LNCAP (cell line): ENCODE data around the gene SLC16A8.

Experiments
- TF ChIP-seq, protein P1 (sequence below): fragments of 450-650 bp; IDR thresholded peaks from 2 replicates; pipeline ENCODE4 v1.5.1; 2017; ENCODE audit warnings: mild to moderate bottlenecking

The SLC16A8 gene

DNA sequence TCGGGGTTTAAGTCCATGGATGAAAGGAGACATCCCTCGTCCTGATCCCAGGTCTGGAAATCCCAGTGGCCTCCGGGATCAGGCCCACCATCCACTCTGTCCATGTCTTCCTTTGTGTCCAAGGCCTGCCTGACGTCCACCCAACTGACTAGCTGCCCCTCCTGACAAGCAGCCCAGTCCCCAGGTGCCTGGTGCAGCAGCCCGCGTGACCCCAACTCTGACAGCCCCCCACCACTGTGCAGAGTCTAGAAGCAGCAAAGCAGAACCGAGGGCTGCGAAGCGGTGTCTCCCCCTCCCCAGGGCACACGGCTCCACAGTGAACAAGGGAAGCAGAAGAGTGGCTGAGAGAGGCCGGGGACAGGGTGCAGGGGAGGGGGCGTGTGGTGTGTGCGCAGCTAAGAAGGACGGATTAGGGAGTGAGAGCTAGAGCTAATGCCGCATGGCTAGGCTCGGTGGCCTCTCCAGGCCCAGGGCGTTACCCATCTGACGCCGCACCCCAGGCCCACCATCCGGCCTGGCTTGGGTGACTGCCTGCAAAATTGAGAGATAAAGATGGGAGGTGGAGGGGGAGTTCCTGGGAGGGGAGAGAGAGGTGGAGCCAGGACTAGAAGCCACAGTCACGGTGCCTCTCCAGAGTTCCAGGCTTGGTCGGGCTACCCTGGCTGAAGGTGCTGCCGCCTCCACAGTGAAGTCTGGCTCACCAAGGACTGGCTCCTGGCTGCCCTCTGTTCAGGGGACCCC, 43.1 kb upstream of the SLC16A8 start:
- TF ChIP-seq, protein P1, sequence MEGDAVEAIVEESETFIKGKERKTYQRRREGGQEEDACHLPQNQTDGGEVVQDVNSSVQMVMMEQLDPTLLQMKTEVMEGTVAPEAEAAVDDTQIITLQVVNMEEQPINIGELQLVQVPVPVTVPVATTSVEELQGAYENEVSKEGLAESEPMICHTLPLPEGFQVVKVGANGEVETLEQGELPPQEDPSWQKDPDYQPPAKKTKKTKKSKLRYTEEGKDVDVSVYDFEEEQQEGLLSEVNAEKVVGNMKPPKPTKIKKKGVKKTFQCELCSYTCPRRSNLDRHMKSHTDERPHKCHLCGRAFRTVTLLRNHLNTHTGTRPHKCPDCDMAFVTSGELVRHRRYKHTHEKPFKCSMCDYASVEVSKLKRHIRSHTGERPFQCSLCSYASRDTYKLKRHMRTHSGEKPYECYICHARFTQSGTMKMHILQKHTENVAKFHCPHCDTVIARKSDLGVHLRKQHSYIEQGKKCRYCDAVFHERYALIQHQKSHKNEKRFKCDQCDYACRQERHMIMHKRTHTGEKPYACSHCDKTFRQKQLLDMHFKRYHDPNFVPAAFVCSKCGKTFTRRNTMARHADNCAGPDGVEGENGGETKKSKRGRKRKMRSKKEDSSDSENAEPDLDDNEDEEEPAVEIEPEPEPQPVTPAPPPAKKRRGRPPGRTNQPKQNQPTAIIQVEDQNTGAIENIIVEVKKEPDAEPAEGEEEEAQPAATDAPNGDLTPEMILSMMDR: no peak

DNA sequence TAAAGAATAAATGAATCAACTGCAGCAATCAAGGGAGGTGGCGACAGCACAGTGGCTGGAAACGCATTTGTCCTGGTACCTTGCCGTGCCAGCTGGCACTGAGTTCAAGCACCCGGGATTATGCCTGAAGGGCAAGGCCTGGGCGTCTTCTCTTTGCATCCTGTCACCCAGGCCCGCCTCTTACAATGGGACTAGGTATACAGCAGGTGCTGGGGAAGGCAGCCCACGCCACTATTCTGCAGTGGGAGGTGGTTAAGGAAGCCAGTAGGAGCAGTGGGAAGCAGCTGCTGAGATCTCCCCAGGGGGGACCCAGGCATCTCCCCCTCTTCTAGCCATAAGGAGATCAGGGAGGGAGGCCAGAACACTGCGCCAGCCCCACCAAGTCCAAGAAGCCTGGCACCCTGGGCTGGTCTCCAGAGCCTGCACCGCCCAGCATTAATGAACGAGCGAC, 41.8 kb upstream of the SLC16A8 start:
- TF ChIP-seq, protein P1: no peak

- TF ChIP-seq, protein P1: no peak
These were observed 41.1 kb upstream of the SLC16A8 start for GRCh38 chr22:38125038-38125610.

DNA sequence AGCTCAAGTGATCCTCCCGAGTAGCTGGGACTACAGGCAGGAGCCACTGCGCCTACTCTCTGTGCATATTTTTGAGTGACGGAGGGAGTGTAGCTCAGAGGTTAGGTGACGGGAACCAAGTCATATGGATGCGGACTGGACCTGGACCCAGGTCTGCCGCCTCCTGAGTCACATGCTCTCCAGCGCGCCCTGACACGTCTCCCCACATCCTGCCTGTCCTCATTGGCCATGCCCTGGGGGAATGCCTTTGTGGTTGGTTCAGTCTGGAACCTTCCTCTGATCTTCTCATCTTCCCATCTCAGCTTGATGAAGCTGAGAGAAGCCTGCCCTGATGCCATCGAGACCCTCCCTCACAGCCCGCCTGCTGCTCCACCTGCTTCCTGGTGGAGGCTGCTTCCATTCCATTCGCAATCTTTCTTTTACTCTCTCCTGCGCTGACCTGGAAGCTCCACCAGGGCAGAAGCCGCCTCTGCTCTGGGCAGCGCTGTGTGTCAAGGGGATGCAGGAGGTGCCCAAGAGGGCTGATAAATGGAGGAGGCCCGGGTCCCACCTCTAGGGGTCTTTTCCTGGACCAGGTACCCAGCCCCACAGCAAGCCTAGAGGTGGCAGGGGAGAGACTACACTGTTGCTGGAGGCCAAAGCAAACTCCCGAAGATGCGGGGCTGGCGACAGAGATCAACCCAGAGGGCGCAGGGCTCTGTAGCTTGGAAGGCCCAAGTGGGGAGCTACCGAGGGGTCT, 40.4 kb upstream of the SLC16A8 start:
- TF ChIP-seq, protein P1: no peak

DNA sequence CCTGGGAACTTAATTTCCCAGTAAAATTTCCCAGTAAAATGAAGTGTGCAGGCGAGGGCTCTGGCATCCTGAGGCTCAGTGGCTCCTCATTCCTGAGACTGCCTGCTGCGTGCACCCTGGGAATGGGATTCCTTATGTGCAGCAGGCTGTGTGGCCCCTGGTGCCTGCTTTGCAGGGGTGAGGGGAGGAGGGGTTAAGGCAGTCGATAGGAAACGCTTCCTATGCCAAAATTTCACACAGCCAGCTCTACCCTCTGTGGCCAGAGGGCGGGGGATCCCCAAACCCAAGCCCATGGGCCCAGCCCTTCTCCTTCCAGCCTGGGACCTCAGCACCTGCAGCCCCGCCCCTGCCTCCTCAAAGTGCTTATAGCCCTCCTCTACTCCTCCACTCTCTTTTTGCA, 38.6 kb upstream of the SLC16A8 start:
- TF ChIP-seq, protein P1: no peak

GRCh38 chr22:38120359-38121110, 36.6 kb upstream of the SLC16A8 start:
- TF ChIP-seq, protein P1: no peak

GRCh38 chr22:38118182-38118581, 34.2 kb upstream of the SLC16A8 start:
- TF ChIP-seq, protein P1: no peak
